GM19035 (cell line): ENCODE measurements around the gene RPS14.
"Not testable (repeated sequence)": the region's sequence is repeated elsewhere in the genome, so short reads cannot be mapped to it uniquely, and the experiment has no call there.

Source experiments
- ATAC-seq: cut with Tn5 transposase; IDR thresholded peaks from one replicate; pipeline ENCODE4 v1.9.1; 2021; ENCODE audit not compliant: unreplicated experiment

Gene RPS14

DNA sequence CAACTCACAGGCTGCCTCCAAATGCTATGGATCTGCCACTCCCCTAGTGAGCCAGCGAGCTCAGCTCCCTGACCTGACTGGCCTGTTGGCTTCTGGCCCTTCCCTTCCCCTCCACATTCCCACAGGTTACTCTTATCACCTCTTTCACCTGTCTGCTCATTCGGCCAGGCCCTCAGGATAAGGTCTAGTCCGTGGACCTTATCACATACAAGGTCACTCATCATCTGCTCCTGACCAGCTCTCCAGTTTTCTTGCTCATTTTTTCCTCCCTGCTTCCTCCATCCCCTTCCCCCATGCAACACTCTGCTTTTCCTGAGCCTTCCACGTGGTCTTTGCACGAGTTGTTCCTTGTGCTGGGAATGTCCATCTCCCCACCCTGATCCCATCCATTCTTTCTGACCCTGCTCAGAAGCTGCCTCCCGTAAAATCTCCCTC, 32.5 kb upstream of the RPS14 start:
- ATAC-seq, result no peak

DNA sequence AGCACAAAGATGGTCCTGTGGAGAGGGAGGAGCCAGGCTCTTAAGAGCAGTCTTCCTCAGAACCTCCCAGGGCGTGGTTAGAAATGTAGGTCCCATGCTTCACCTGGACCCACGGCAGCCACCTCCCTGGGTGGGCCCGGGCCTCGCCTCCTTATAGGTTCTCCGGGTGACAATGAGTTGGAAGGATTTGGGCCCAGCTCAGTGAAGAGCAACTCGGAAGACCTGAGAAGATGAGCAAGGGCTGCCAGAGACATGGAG, 32.1 kb upstream of the RPS14 start:
- ATAC-seq, result no peak

DNA sequence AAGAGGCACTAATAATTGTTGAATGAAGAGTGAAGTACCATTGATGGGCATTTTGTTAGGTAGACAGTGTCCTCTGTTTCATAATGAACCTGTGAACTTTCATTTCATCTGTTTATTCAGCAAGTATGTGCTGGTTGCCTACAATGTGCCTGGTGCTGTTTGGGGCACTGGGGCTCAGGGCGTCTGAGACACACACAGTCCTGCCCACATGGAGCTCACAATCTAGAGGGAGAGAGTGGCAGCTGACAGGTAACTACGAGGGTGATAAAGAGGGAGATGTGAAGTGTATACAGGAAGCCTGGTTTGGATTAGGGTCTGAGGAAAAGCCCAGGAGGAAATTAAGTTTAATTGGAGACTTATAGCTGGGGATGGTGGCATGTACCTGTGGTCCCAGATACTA, 29.9 kb upstream of the RPS14 start:
- no peak for ATAC-seq

DNA sequence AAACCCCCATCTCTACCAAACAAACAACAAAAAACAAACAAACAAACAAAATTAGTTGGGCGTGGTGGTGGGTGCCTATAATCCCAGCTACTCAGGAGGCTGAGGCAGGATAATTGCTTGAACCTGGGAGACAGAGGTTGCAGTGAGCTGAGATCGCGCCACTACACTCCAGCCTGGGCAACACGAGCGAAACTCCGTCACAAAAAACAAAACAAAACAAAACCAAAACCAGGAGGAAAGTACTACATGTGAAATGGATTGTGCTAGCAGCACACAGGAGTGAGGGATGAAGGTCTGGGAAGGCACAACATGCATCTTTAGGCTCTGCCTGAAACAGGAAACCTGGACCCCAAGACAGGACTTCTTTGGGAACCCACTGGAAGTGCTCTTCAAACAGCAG, 27.0 kb upstream of the RPS14 start:
- not testable (repeated sequence) for ATAC-seq

DNA sequence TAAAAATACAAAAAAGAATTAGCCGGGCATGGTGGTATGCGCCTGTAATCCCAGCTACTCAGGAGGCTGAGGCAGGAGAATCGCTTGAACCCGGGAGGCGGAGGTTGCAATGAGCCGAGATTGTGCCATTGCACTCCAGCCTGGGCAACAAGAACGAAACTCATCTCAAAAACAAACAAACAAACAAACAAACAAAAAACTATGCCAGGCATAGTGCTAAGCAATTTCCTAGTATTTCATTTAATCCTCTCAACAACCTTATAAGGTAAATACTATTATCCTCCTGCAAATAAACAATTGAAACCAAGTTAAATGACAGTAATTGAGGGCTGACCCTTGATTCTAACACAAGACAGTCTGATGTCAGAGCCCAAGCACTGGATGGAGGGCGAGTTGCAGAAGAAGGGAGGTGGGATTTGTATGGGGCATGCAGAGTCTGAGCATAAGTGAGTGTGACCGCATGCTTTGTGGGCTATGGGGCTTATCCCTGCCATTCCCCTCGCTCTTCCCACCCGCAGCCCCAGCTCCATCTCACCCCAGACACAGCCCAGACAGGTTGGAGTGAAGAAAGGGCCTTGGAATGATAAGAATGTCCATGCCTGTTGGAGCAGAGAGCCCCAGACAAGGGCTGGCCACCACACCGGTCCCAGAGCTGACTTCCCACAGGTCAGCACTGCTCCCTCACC, 24.3 kb upstream of the RPS14 start:
- no peak for ATAC-seq

DNA sequence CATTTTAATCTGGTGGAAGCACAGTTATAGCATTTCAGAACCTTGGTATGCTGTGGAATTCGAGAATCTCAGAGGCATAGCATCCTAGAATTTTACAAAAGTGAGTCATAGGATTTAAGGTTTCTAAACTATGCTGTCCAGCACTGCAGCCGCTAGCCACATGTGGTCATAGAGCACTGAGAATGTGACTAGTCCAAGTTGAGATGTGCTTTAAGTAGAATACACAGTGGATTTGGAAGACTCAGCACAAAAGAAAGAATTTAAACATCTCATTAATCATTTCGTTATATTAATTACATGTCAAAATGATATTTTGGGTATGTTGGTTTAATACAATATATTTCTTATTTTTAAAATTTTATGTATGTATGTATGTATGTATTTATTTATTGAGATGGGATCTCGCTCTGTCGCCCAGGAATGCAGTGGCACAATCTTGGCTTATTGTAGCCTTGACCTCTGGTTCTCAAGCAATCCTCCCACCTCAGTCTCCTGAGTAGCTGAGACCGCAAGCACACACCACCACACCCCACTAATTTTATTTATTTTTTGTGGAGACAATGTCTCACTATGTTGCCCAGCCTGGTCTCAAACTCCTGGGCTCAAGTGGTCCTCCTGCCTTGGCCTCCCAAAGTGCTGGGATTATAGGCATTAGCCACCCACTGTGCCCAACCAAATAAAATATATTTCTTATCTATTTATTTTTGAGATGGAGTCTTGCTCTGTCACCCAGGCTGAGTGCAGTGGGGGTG, 20.4 kb upstream of the RPS14 start:
- ATAC-seq, result no peak

DNA sequence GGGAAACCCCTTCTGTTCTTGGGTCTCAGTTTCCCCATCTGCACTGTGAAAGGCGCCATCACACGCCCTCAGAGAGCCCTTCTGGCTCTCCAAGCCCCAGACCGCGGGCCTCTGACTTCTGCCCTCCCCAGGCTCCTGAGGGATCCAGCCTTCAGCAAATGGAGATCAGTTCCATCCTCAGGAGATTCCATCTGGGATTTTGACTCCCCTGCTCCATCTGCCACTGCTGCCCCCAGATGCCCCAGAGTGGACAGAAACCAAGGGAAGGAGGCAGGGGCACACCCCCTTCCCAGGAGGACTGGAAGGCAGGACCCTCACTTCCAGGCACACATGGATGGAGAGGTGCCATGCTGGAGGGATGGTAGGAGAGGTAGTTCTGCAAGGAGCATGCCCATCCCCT, 18.7 kb upstream of the RPS14 start:
- ATAC-seq, result no peak

GRCh38 chr5:150465927-150466326, 16.4 kb upstream of the RPS14 start:
- ATAC-seq, result no peak

- no peak for ATAC-seq
Observed at GRCh38 chr5:150464554-150465012, 15.0 kb upstream of the RPS14 start.

DNA sequence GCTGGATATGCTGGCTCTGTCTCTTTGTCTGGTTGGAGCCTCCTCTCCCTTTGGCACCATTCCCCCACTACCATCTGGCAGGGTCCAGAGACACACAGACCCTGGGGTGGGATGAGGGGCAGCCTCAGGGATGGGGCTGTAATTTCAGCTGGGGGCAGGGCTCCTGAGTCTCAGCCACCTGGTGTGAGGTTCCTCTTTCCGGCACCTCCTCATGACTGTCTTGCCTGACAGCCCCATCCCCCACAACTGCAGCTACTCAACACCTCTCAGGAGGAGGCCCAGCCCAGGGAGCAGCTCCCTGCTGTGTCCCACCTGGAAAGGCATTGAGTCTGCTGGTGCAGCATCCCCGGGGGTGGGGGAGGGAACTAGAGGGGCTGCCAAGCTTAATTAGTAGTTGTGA, 11.7 kb upstream of the RPS14 start:
- ATAC-seq, result peak; percentile 79

- peak; percentile 9 for ATAC-seq
Observed at GRCh38 chr5:150460781-150461180, 11.2 kb upstream of the RPS14 start.

DNA sequence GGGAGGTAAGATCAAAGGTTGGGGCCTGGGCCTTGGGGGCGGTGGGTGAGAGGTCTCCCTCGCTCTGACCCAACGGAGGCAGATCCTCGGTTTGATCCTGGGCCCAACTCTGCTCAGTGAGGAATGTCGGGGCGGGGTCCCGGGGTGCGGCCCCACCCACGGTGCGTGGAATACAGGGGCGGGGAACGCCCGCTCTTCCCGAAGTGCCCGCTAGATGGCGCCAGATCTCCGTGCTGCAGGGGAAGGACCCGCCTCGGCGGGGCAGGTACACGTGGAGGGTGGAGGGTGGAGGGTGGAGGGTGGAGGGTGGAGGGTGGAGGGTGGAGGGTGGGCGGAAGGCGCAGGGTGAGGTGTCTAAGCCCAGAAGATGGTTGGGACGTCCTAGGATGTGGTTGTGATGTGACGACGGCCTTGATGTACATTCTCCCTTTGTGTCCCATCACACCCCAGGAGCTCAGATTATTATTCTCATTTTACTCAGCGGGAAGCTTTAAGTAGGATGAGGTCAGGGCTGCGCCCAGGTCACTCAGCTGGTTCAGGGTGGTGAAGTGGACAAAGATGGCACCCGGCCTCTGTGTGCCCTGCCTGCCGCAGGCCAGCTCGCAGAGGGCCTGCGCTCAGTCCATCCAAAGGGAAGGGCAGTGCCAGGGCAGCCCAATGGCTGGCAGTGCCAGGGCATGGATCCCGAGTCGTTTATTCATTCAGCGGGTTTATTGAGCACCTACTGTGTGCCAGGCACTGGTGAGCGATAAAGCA, 9.4 kb upstream of the RPS14 start:
- peak; percentile 72 for ATAC-seq

GRCh38 chr5:150457562-150458240, 8.2 kb upstream of the RPS14 start:
- no peak for ATAC-seq

GRCh38 chr5:150457121-150457520, 7.6 kb upstream of the RPS14 start:
- ATAC-seq, result no peak

GRCh38 chr5:150454492-150455229, 5.1 kb upstream of the RPS14 start:
- ATAC-seq, result no peak

DNA sequence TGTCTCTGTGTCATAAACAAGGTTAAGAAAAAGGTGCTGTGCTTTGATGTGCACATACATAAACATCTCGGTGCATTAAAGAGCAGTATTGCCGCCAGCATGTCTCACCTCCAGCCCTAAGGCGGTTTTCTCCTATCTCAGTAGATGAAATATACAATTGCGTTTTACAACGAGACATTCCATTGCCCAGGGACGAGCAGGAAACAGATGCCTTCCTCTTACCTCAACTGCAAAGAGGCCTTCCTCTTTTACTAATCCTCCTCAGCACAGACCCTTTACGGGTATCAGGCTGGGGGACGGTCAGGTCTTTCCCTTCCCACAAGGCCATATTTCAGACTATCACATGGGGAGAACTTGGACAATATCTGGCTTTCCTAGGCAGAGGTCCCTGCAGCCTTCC, 4.5 kb upstream of the RPS14 start:
- not testable (repeated sequence) for ATAC-seq

GRCh38 chr5:150452914-150453313, 3.4 kb upstream of the RPS14 start:
- ATAC-seq, result no peak

DNA sequence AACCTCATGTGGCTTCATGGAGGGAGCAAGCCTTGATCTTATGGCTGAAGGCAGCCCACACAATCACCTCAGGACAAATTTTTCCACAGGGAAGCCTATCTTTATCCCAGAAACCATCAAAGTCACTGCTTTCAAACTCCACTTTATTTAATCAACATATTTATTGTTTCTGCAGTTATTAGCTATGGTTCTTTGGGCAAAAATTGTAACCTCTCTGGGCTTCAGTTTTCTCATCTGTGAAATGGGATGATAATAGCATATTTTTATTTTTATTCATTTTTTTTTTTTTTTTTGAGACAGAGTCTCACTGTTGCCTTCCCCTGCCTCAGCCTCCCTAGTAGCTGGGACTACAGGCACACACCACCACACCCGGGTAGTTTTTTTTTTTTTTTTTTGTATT, 2.1 kb upstream of the RPS14 start:
- ATAC-seq, result no peak

DNA sequence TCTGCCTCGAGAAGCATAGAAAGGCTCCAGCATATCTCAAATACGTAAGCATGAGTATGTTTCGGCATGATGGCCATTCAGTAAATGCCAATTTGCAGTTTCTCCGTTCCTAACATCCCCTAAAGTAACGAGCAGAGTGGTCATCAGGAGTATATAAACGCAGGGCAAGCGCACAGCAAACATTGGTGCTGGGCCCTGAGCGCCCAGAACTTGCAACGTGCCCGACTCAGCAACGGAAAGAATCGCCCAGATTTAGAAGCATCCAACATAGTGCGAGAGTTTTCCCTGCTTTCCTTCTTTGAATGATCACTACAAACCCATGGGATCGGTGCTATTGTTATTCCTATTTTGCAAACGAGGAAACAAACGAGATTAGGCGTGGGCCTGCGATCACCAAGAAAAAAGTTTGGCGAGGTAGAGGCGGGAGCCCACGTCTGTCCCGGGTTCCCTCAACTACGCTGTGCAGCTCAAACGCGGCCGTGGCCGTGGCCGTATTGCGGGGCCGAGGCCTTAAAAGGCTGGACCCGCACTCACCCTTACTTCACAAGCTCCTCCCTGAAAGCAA, 505 bp downstream of the RPS14 start:
- ATAC-seq, result peak; percentile 37

GRCh38 chr5:150448334-150448733, 1.2 kb downstream of the RPS14 start:
- no peak for ATAC-seq

DNA sequence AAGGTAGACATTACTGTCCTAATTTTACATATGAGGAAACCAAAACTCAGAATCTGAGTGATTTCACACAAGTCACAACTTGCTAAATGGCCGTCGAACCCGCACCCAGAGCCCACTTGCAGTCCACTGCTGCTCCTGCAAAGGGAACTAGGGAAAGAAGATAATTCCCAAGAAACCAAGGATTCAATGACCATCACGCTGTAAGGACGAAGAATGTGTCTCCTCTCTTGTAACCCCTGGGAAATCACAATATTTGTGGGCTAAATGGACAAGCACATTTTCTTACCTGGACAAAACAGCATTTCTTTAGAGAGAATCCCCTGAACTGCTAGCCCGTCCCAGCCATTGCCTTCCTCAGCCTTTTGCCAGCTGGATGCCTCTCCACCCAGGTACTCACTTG, 2.4 kb downstream of the RPS14 start:
- ATAC-seq, result no peak
